GM19438 (cell line): ENCODE measurements around the gene TECTA.

Experiments
- ATAC-seq: cut with Tn5 transposase; IDR thresholded peaks from one replicate; pipeline ENCODE4 v1.9.1; 2021; ENCODE audit warnings: low read depth; ENCODE audit not compliant: unreplicated experiment

The TECTA gene

GRCh38 chr11:121100943-121101342, at the start of gene TECTA:
TECTA (plus strand) TSS chr11:121101243; CDS start chr11:121102666, 1,423 bp downstream.
- no peak for ATAC-seq

GRCh38 chr11:121053244-121053643, 47.8 kb upstream of the TECTA start:
- no peak for ATAC-seq

GRCh38 chr11:121054266-121054665, 46.8 kb upstream of the TECTA start:
- no peak for ATAC-seq

GRCh38 chr11:121055076-121055475, 46.0 kb upstream of the TECTA start:
- no peak for ATAC-seq

- ATAC-seq = no peak
Observed at GRCh38 chr11:121057922-121058321, 43.1 kb upstream of the TECTA start.

GRCh38 chr11:121058941-121059340, 42.1 kb upstream of the TECTA start:
- no peak for ATAC-seq

- peak; percentile 97 for ATAC-seq
Observed at GRCh38 chr11:121059605-121060004, 41.4 kb upstream of the TECTA start.

- no peak for ATAC-seq
Observed at GRCh38 chr11:121063728-121064127, 37.3 kb upstream of the TECTA start.

GRCh38 chr11:121066623-121067022, 34.4 kb upstream of the TECTA start:
- ATAC-seq = no peak

GRCh38 chr11:121067026-121067425, 34.0 kb upstream of the TECTA start:
- ATAC-seq = no peak

GRCh38 chr11:121067453-121067852, 33.6 kb upstream of the TECTA start:
- no peak for ATAC-seq

- ATAC-seq = no peak
Observed at GRCh38 chr11:121067962-121068647, 32.9 kb upstream of the TECTA start.

- no peak for ATAC-seq
Observed at GRCh38 chr11:121068787-121069186, 32.3 kb upstream of the TECTA start.

GRCh38 chr11:121070951-121071845, 29.8 kb upstream of the TECTA start:
- ATAC-seq = no peak

- no peak for ATAC-seq
Observed at GRCh38 chr11:121071846-121072450, 29.1 kb upstream of the TECTA start.

- ATAC-seq = no peak
Observed at GRCh38 chr11:121081321-121081720, 19.7 kb upstream of the TECTA start.

GRCh38 chr11:121082219-121082618, 18.8 kb upstream of the TECTA start:
- ATAC-seq = no peak

- no peak for ATAC-seq
Observed at GRCh38 chr11:121082670-121083069, 18.4 kb upstream of the TECTA start.

- ATAC-seq = no peak
Observed at GRCh38 chr11:121086866-121087265, 14.2 kb upstream of the TECTA start.

GRCh38 chr11:121089566-121089965, 11.5 kb upstream of the TECTA start:
- ATAC-seq = no peak

GRCh38 chr11:121090145-121090721, 10.8 kb upstream of the TECTA start:
- no peak for ATAC-seq
